DOHH2 (cell line): ENCODE results near the gene GHRH.

Experiments used
- CTCF ChIP-seq: fragments of 200-600 bp; sonication (generic); IDR thresholded peaks from one replicate; pipeline ENCODE4 v1.5.1; 2014; ENCODE audit warnings: antibody characterized with exemption, mild to moderate bottlenecking, low read depth, low read length; ENCODE audit not compliant: poor library complexity, severe bottlenecking
- EZH2phosphoT487 ChIP-seq: fragments of 200-600 bp; sonication (generic); IDR thresholded peaks from 2 replicates; pipeline ENCODE4 v1.6.1; 2017; ENCODE audit warnings: borderline replicate concordance, mild to moderate bottlenecking, antibody characterized with exemption, low read length, moderate library complexity, mixed read lengths

- TF ChIP-seq CTCF (no peak), EZH2phosphoT487 (no peak)
Observed at GRCh38 chr20:37235065-37235464, 26.5 kb downstream of the GHRH start.
